ENCODE data around the gene TESK2.

- TF ChIP-seq CTCF (IDR thresholded peaks at IDR 0.05) (no peak), EP300 (IDR thresholded peaks at IDR 0.05) (no peak), POLR2A (IDR thresholded peaks at IDR 0.05) (no peak)
Observed at GRCh38 chr1:45329445-45329844, 161.5 kb downstream of the TESK2 start.

Measured in sigmoid colon (tissue), 4 donors.